Skeletal muscle tissue (tissue), 4 donors: ENCODE results near the gene BCL3. TPM values are rescaled to one million over a fixed set of nuclear protein-coding genes. Genes with fewer than 3 reads are reported as not detected.
"Not testable (repeated sequence)": the region's sequence is repeated elsewhere in the genome, so short reads cannot be mapped to it uniquely, and the experiment has no call there.

Source experiments
- H3K27ac ChIP-seq: one replicate; pipeline ENCODE4 v1.7.0; 2013; ENCODE audit warnings: mild to moderate bottlenecking, low read depth, low read length, inconsistent platforms
- H3K27me3 ChIP-seq, 3 donors: one replicate each; pipeline ENCODE4 v1.7.0; 2013; ENCODE audit warnings: low read length in 3 of 3; ENCODE audit not compliant: control insufficient read depth in 3 of 3, insufficient read depth in 3 of 3
- H3K36me3 ChIP-seq, 3 donors: one replicate each; pipeline ENCODE4 v1.7.0; 2013; ENCODE audit warnings: low read length in 3 of 3; ENCODE audit not compliant: control insufficient read depth in 3 of 3, insufficient read depth in 3 of 3
- H3K4me1 ChIP-seq, 3 donors: one replicate each; pipeline ENCODE4 v1.7.0; 2013; ENCODE audit warnings: low read length in 3 of 3, mild to moderate bottlenecking in 3 of 3; ENCODE audit not compliant: control insufficient read depth in 3 of 3, insufficient read depth in 3 of 3
- H3K4me3 ChIP-seq, 3 donors: one replicate each; pipeline ENCODE4 v1.7.0; 2013; ENCODE audit warnings: low read length in 3 of 3
- H3K9ac ChIP-seq, 3 donors: one replicate each; pipeline ENCODE4 v1.7.0; 2013; ENCODE audit warnings: low read length in 3 of 3, mild to moderate bottlenecking in 3 of 3, moderate library complexity in 2 of 3, low read depth in 1 of 3
- H3K9me3 ChIP-seq, 3 donors: one replicate each; pipeline ENCODE4 v1.7.0; 2013; ENCODE audit warnings: low read length in 3 of 3; ENCODE audit not compliant: control insufficient read depth in 3 of 3
- total RNA-seq: library from RNA; depleted of rRNA; stranded (reverse); fragments of >200 nt; gene quantifications from one replicate; pipeline ENCODE4 v1.2.3, GENCODE V29; 2014
- donor health status: Osteomylitis.

The BCL3 gene
- total RNA-seq, 1 donor from 2014 or later: 3.1 TPM

DNA sequence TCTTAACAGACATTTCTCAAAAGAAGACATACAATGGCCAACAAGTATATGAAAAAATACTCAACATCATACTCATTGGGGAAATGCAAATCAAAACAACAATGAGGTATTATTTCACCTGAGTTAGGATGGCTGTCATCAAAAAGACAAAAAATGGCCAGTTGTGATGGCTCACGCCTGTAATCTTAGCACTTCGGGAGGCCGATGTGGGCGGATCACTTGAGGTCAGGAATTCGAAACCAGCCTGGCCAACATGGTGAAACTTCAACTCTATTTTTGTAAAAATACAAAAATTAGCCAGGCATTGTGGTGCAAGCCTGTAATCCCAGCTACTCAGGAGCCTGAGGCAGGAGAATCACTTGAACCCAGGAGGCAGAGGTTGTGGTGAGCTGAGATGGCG lies 27.6 kb upstream of the BCL3 start:
- Histone ChIP-seq H3K36me3 (no peaks in the 10 kb centered on the region), H3K27me3 (no peaks in the 10 kb centered on the region), H3K9me3 (no peaks in the 10 kb centered on the region), H3K4me3 (no peak overlapping the region), H3K27ac (no peak overlapping the region), H3K9ac (no peak overlapping the region), H3K4me1 (peaks cover 31 to 32% (median 31%) of the 10 kb centered on the region in 3 donors)

DNA sequence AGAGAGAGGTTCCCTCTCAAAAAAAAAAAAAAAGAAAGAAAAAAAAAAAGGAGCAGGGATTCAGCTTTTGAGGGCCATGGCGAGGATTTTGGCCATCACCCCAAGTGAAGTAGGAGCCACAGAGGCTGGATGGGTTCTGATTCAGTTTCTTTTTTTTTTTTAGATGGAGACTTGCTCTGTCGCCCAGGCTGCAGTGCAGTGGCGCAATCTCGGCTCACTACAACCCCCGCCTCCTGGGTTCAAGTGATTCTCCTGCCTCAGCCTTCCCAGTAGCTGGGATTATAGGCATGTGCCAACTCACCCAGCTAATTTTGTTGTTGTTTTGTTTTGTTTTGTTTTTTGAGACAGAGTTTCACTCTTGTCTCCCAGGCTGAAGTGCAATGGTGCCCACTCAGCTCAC lies 27.1 kb upstream of the BCL3 start:
- H3K36me3 ChIP-seq, H3K4me3 ChIP-seq, H3K9ac ChIP-seq, H3K27ac ChIP-seq, H3K27me3 ChIP-seq, H3K9me3 ChIP-seq: not testable (repeated sequence)
- H3K4me1 ChIP-seq: peaks cover 31 to 32% (median 31%) of the 10 kb centered on the region in 3 donors

DNA sequence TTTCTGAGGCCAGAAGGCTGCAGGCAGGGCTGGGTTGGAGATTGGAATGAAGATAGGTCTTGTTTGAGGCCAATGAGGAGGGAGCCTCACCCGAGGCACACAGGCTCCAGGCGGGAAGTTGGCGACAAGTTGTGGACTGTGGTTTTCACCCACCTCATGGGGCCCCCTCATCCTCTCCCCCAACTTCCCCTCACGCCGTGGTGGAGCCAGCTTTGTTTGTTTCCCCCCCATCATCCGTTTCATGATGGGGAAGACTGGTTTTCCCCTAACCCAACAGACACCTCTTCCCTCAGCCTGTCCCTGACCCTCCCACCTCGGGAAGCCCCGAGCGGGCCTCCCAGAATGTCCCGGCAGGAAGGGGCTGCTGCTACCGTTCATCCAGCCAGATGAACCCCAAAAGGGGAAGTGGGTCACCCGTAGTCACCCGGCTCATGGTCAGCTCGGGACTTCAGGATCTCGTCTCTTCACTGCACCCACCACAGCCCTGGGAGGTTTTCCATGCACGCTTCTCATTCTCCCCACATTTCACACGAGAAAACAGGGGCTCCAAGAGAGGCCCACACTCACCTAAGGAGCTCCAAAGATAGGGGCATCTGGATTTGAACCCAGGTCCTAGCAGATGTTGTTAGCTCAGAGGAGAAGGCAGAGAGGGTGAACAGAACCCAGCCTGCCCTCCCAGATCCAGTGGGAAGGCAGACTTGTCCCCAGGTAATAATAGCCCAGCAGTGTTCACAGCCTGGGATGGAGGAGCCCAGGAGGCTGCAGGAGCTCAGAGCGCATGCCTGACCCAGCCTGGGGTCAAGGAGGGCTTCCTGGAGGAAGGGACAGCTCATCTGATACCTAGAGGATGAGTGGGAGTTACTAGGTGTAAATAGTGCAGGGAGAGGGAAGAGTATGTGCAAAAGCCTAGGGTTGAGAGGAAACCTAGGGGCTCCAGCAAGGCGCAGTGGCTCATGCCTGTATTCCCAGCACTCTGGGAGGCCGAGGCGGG lies 26.1 kb upstream of the BCL3 start:
- H3K4me1 ChIP-seq: peaks cover 31 to 32% (median 31%) of the 10 kb centered on the region in 3 donors
- no peak overlapping the region for H3K27ac ChIP-seq
- H3K9me3 ChIP-seq: no peaks in the 10 kb centered on the region
- peak overlapping the region in 1 of 3 donors; percentile 16 for H3K9ac ChIP-seq
- H3K4me3 ChIP-seq: no peak overlapping the region
- H3K36me3 ChIP-seq: no peaks in the 10 kb centered on the region
- H3K27me3 ChIP-seq: no peaks in the 10 kb centered on the region

DNA sequence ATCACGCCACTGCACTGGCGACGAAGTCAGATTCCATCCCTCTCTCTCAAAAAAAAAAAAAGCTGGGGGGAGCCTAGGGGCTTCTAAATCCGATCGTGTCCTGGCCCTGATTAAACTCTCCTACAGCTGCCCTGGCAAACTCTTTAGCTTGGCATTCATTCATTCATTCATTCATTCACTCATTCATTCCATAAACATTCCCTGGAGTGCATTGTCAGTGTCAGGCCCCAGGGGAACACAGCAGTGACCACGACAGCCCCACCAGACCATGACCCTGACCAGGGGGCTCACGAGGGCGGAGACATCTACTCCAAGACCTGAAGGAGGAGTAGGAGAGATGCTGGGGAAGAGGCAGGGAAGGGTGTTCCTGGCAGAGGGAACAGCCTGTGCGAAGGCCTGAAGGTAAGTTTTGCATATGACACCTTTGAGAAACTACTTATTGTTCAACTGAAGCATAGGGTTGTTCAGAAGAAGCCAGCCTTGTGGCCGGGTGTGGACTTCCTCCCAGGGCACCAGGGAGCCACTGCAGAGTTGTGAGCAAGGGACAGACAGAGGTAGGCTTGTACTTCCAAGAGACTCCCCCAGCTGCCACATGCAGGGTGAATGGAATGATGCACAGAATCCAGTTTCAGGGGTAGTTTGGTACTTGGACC lies 25.1 kb upstream of the BCL3 start:
- H3K4me1 ChIP-seq: peaks cover 28 to 32% (median 29%) of the 10 kb centered on the region in 3 donors
- no peak overlapping the region for H3K4me3 ChIP-seq
- H3K27ac ChIP-seq: no peak overlapping the region
- H3K9ac ChIP-seq: peak overlapping the region in 1 of 3 donors; percentile 16
- no peaks in the 10 kb centered on the region for H3K36me3 ChIP-seq
- no peaks in the 10 kb centered on the region for H3K9me3 ChIP-seq
- no peaks in the 10 kb centered on the region for H3K27me3 ChIP-seq

DNA sequence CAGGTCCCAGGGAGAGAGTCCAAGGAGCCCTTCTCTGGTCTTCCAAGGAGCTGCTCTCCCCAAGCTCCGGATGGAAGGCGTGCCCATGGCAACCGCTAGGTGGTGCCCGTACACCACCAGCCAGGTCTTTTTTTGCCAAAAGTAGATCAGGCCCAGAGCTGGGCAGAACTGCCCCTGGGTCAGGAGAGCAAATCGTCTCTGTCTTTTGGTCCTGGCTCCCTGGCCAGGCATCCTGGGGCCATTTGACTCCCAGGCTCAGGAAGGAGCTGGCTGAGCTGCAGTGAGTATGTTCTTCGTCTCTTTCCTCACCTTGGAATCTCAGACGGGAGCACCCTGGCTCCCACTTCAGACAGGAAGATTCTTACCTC lies 24.6 kb upstream of the BCL3 start:
- Histone ChIP-seq H3K4me3 (no peak overlapping the region), H3K27ac (peak overlapping the region; percentile 2), H3K9me3 (no peaks in the 10 kb centered on the region), H3K4me1 (peaks cover 24 to 27% (median 24%) of the 10 kb centered on the region in 3 donors), H3K27me3 (no peaks in the 10 kb centered on the region), H3K36me3 (no peaks in the 10 kb centered on the region), H3K9ac (peak overlapping the region in 2 of 3 donors; percentile 27 to 40)

DNA sequence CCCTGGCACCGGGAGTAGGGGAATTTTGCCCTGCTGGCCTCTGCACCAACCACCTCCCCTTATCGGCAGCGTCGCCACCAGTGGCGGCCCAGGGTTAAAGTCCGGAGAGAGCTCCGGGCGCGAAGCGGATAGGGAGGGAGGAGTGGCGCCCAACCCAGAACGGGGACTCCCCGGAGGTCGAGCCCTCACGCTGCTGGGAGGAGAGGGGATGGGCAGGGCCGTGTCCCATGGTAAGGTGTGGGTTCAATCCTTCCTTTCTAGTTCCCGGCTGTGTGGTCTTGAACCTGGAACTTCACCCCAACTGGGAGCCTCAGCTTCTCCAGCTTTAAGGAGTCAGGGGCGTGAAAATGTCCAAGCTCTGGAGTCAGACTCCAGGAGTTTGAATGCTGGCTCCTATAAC lies 23.3 kb upstream of the BCL3 start:
- H3K9me3 ChIP-seq: no peaks in the 10 kb centered on the region
- H3K9ac ChIP-seq: peak overlapping the region in 2 of 3 donors; percentile 20 to 40
- no peak overlapping the region for H3K4me3 ChIP-seq
- H3K27me3 ChIP-seq: no peaks in the 10 kb centered on the region
- H3K36me3 ChIP-seq: no peaks in the 10 kb centered on the region
- no peak overlapping the region for H3K27ac ChIP-seq
- H3K4me1 ChIP-seq: peaks cover 19 to 23% (median 20%) of the 10 kb centered on the region in 3 donors

DNA sequence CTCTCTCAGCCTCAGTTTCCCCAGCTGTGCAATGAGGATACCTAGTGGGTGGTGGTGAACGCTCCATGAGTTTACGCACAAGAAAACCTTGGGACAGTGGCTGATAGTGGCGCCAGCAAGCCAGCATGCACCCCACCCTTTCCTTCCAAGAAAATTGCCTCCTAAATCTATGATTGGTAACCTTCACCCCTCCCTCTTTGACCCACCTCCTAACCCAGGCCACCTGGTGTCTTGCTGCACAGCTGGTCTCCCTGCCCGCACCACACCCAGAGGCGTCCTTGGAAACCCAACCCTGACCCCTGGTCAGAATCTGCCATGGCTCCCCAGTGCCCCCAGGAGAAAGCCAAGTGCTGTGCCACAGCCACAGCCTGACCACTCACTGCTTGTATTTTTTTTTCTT lies 22.8 kb upstream of the BCL3 start:
- Histone ChIP-seq H3K9me3 (no peaks in the 10 kb centered on the region), H3K4me1 (peaks cover 19 to 23% (median 20%) of the 10 kb centered on the region in 3 donors), H3K4me3 (no peak overlapping the region), H3K9ac (peak overlapping the region in 2 of 3 donors; percentile 20 to 40), H3K27me3 (no peaks in the 10 kb centered on the region), H3K27ac (no peak overlapping the region), H3K36me3 (no peaks in the 10 kb centered on the region)

DNA sequence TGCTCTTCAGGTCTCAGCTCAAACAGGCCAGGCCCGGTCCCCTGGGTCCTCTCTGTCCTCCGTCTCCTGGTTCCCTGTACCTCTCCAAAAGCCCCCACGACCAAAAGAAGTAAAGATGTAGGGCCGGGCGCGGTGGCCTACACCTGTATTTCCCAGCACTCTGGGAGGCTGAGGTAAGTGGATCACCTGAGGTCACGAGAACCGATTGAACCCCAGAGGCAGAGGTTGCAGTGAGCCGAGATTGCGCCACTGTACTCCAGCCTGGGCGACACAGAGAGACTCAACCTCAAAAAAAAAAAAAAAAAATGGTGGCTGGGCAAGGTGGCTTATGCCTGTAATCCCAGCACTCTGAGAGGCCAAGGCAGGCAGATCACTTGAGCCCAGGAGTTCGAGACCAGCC lies 22.0 kb upstream of the BCL3 start:
- H3K27ac ChIP-seq: no peak overlapping the region
- H3K4me1 ChIP-seq: peaks cover 19 to 23% (median 20%) of the 10 kb centered on the region in 3 donors
- no peaks in the 10 kb centered on the region for H3K36me3 ChIP-seq
- no peaks in the 10 kb centered on the region for H3K9me3 ChIP-seq
- H3K27me3 ChIP-seq: no peaks in the 10 kb centered on the region
- no peak overlapping the region for H3K4me3 ChIP-seq
- H3K9ac ChIP-seq: no peak overlapping the region

DNA sequence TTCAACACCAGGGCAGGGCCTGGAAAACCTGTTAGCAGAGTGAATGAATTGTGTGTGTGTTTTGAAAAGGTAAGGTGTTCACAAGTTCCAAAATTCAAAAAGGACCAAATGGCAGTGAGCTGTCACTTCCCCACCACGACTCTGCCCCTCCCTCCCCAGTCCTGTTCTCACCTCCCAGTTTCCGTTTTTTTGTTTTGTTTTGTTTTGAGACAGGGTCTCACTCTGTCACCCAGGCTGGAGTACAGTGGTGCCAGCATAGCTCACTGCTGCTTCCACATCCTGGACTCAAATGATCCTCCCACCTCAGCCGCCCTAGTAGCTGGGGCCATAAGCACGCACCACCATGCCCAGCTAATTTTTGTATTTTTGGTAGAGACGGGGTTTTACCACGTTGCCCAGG lies 20.3 kb upstream of the BCL3 start:
- Histone ChIP-seq H3K4me3 (no peak overlapping the region), H3K27ac (no peak overlapping the region), H3K27me3 (no peaks in the 10 kb centered on the region)

DNA sequence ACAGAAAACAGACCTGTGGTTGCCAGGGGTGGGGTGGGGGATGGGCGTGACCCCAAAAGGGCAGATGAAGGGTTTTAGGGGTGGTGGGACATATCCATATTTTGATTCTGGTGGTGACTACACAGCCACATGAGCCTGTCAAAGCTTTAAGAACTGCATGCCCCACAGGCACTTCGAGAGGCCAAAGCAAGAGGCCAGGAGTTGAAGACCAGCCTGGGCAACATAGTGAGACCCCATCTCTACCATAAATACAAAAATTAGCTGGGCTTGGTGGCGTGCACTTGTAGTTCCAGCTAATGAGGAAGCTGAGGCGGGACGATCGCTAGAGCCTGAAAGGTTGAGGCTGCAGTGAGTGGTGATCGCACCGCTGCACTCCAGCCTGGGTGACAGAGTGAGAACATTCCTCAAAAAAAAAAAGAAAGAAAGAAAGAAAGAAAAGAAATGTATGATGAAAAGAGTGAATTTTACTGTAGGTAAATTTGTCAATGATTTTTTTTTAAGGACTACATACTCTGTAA lies 18.9 kb upstream of the BCL3 start:
- Histone ChIP-seq H3K9me3 (no peaks in the 10 kb centered on the region), H3K9ac (no peak overlapping the region), H3K27me3 (no peaks in the 10 kb centered on the region), H3K36me3 (no peaks in the 10 kb centered on the region), H3K27ac (no peak overlapping the region), H3K4me1 (peaks cover 8 to 10% (median 9%) of the 10 kb centered on the region in 3 donors), H3K4me3 (no peak overlapping the region)

More for the DNA sequence above, 20.3 kb upstream of the BCL3 start:
- Histone ChIP-seq H3K36me3 (no peaks in the 10 kb centered on the region), H3K9me3 (no peaks in the 10 kb centered on the region), H3K9ac (no peak overlapping the region), H3K4me1 (peaks cover 17 to 23% (median 18%) of the 10 kb centered on the region in 3 donors)
